Stomach (tissue), 4 donors: ENCODE measurements around the gene PLPPR5.

ENCODE experiments used
- CTCF ChIP-seq, 7 experiments: fragments of 450-650 bp in 4 of 7; fragments of 200-600 bp in 3 of 7; sonication (generic) in 3 of 7; IDR thresholded peaks; one replicate each; pipeline ENCODE4 v1.5.1; 2016 to 2019; ENCODE audit warnings: antibody characterized with exemption in 7 of 7, control low read depth in 2 of 7, mild to moderate bottlenecking in 1 of 7
- POLR2A ChIP-seq, 4 donors: fragments of 450-650 bp; IDR thresholded peaks; one replicate each; pipeline ENCODE4 v1.6.1; 2016; ENCODE audit warnings: antibody characterized with exemption in 4 of 4, control low read depth in 2 of 4, mild to moderate bottlenecking in 1 of 4, moderate library complexity in 1 of 4
- POLR2AphosphoS5 ChIP-seq, 3 donors: sonication (generic); formaldehyde crosslinking; IDR thresholded peaks; one replicate each; pipeline ENCODE4 v1.6.1; 2016; ENCODE audit warnings: antibody characterized with exemption in 3 of 3

GRCh38 chr1:98969798-98970490 is 34.7 kb downstream of the PLPPR5 start:
- TF ChIP-seq CTCF (IDR thresholded peaks at IDR 0.05) (no peak), POLR2AphosphoS5 (IDR thresholded peaks at IDR 0.05) (no peak), POLR2A (IDR thresholded peaks at IDR 0.05) (no peak)
